HG03045 (cell line): ENCODE results near the gene PPIC.
"Not testable (repeated sequence)": the region's sequence is repeated elsewhere in the genome, so short reads cannot be mapped to it uniquely, and the experiment has no call there.

Source experiments
- ATAC-seq: cut with Tn5 transposase; IDR thresholded peaks from one replicate; pipeline ENCODE4 v1.9.1; 2021; ENCODE audit warnings: mild to moderate bottlenecking, moderate library complexity; ENCODE audit not compliant: unreplicated experiment

PPIC gene

GRCh38 chr5:123012321-123012720 lies 24.2 kb downstream of the PPIC start:
- ATAC-seq = no peak

- no peak for ATAC-seq
Measured at GRCh38 chr5:123007754-123008153, 28.8 kb downstream of the PPIC start.

- ATAC-seq = no peak
Measured at GRCh38 chr5:123007182-123007581, 29.3 kb downstream of the PPIC start.

GRCh38 chr5:123001808-123002207 lies 34.7 kb downstream of the PPIC start:
- ATAC-seq = no peak

- no peak for ATAC-seq
Measured at GRCh38 chr5:123000731-123001130, 35.8 kb downstream of the PPIC start.

GRCh38 chr5:122999947-123000563 lies 36.5 kb downstream of the PPIC start:
- ATAC-seq = peak; percentile 89

GRCh38 chr5:122997294-122997693 lies 39.2 kb downstream of the PPIC start:
- ATAC-seq = no peak

GRCh38 chr5:122996091-122996490 lies 40.4 kb downstream of the PPIC start:
- ATAC-seq = no peak

GRCh38 chr5:122985954-122986721 lies 50.4 kb downstream of the PPIC start:
- peak; percentile 91 for ATAC-seq

- no peak for ATAC-seq
Measured at GRCh38 chr5:122985006-122985700, 51.4 kb downstream of the PPIC start.

- peak; percentile 41 for ATAC-seq
Measured at GRCh38 chr5:122984425-122984824, 52.1 kb downstream of the PPIC start.

GRCh38 chr5:122982376-122982775 lies 54.1 kb downstream of the PPIC start:
- no peak for ATAC-seq

- no peak for ATAC-seq
Measured at GRCh38 chr5:122981846-122982245, 54.7 kb downstream of the PPIC start.

GRCh38 chr5:122978644-122979297 lies 57.8 kb downstream of the PPIC start:
- no peak for ATAC-seq

- no peak for ATAC-seq
Measured at GRCh38 chr5:122978068-122978467, 58.5 kb downstream of the PPIC start.

- ATAC-seq = no peak
Measured at GRCh38 chr5:122977319-122977718, 59.2 kb downstream of the PPIC start.

GRCh38 chr5:122974251-122974650 lies 62.3 kb downstream of the PPIC start:
- ATAC-seq = not testable (repeated sequence)

- not testable (repeated sequence) for ATAC-seq
Measured at GRCh38 chr5:122973759-122974158, 62.8 kb downstream of the PPIC start.
